Neural cell (in vitro differentiated cells): Measurements from ENCODE around the gene MMP1. TPM values are rescaled to one million over a fixed set of nuclear protein-coding genes. Genes with fewer than 3 reads are reported as not detected.

Source experiments
- H2AFZ ChIP-seq: fragments of 200-600, 300-800 bp; sonication (generic), shearing (Covaris generic); 2 replicates; pipeline ENCODE4 v1.6.0; 2014; ENCODE audit warnings: low read depth, mild to moderate bottlenecking, antibody characterized with exemption, low read length, moderate library complexity
- H3F3A ChIP-seq: fragments of 200-600 bp; shearing (Covaris generic); 2 replicates; pipeline ENCODE4 v1.6.1; 2016; ENCODE audit warnings: mild to moderate bottlenecking, moderate library complexity, mixed read lengths, antibody characterized with exemption, low read length; ENCODE audit not compliant: insufficient read depth, poor library complexity, severe bottlenecking
- H3K27ac ChIP-seq: fragments of 200-600, 300-800 bp; sonication (generic), shearing (Covaris generic); 2 replicates; pipeline ENCODE4 v1.5.1; 2014; ENCODE audit warnings: mild to moderate bottlenecking, low read length, moderate library complexity
- H3K27me3 ChIP-seq: fragments of 300-800, 200-600 bp; sonication (generic), shearing (Covaris generic); 2 replicates; pipeline ENCODE4 v1.6.0; 2014; ENCODE audit warnings: mild to moderate bottlenecking, low read depth, low read length, moderate library complexity; ENCODE audit not compliant: insufficient read depth
- H3K36me3 ChIP-seq: fragments of 300-800, 200-600 bp; sonication (generic), shearing (Covaris generic); 2 replicates; pipeline ENCODE4 v1.5.1; 2014; ENCODE audit warnings: mild to moderate bottlenecking, antibody characterized with exemption, low read length, moderate library complexity; ENCODE audit not compliant: insufficient read depth
- H3K4me2 ChIP-seq: fragments of 300-800, 200-600 bp; sonication (generic), shearing (Covaris generic); 2 replicates; pipeline ENCODE4 v1.6.0; 2014; ENCODE audit warnings: mild to moderate bottlenecking, low read length
- H3K4me3 ChIP-seq: fragments of 300-800, 200-600 bp; sonication (generic), shearing (Covaris generic); 2 replicates; pipeline ENCODE4 v1.5.1; 2014; ENCODE audit warnings: mild to moderate bottlenecking, low read length, moderate library complexity
- H3K79me2 ChIP-seq: fragments of 200-600 bp; shearing (Covaris generic); replicated peaks from 2 replicates; pipeline ENCODE4 v1.6.0; 2014; ENCODE audit warnings: mild to moderate bottlenecking, low read length, moderate library complexity; ENCODE audit not compliant: insufficient read depth
- H3K9ac ChIP-seq: fragments of 300-800, 200-600 bp; sonication (generic), shearing (Covaris generic); 2 replicates; pipeline ENCODE4 v1.6.1; 2016; ENCODE audit warnings: mild to moderate bottlenecking, low read length, mixed read lengths
- H3K9me2 ChIP-seq: fragments of 200-600 bp; shearing (Covaris generic); 2 replicates; pipeline ENCODE4 v1.6.1; 2016; ENCODE audit warnings: mild to moderate bottlenecking, low read length, mixed read lengths; ENCODE audit not compliant: insufficient read depth
- H3K9me3 ChIP-seq: fragments of 200-600, 300-800 bp; sonication (generic), shearing (Covaris generic); 2 replicates; pipeline ENCODE4 v1.6.1; 2016; ENCODE audit warnings: mild to moderate bottlenecking, mixed run types, low read length, moderate library complexity, mixed read lengths
- H4K20me1 ChIP-seq: fragments of 200-600 bp; shearing (Covaris generic); 2 replicates; pipeline ENCODE4 v1.6.1; 2016; ENCODE audit warnings: mild to moderate bottlenecking, mixed run types; ENCODE audit not compliant: insufficient read depth
- CTCF ChIP-seq: fragments of 450-650 bp; IDR thresholded peaks from 2 replicates; pipeline ENCODE4 v1.5.1; 2014; ENCODE audit warnings: antibody characterized with exemption, mild to moderate bottlenecking, moderate library complexity; ENCODE audit not compliant: poor library complexity, severe bottlenecking
- EP300 ChIP-seq: fragments of 450-650 bp; conservative IDR thresholded peaks from 2 replicates; pipeline ENCODE4 v1.6.1; 2014; ENCODE audit warnings: antibody characterized with exemption, mild to moderate bottlenecking, moderate library complexity; ENCODE audit not compliant: poor library complexity, severe bottlenecking
- EZH2 ChIP-seq: fragments of 200-600, 300-800 bp; shearing (Covaris generic), sonication (generic); IDR thresholded peaks from 2 replicates; pipeline ENCODE4 v1.6.1; 2014; ENCODE audit warnings: antibody characterized with exemption, low read length, borderline replicate concordance, mild to moderate bottlenecking; ENCODE audit not compliant: insufficient read depth, poor library complexity, severe bottlenecking
- MXI1 ChIP-seq: fragments of 450-650 bp; conservative IDR thresholded peaks from 2 replicates; pipeline ENCODE4 v1.6.1; 2014; ENCODE audit warnings: antibody characterized with exemption, mild to moderate bottlenecking; ENCODE audit not compliant: poor library complexity, severe bottlenecking
- POLR2AphosphoS5 ChIP-seq: IDR thresholded peaks from 2 replicates; pipeline ENCODE4 v1.6.1; 2012
- RAD21 ChIP-seq: fragments of 450-650 bp; conservative IDR thresholded peaks from 2 replicates; pipeline ENCODE4 v1.6.1; 2014; ENCODE audit warnings: antibody characterized with exemption, mild to moderate bottlenecking, moderate library complexity
- REST ChIP-seq: IDR thresholded peaks from 2 replicates; pipeline ENCODE4 v1.6.1; 2012; ENCODE audit warnings: borderline replicate concordance
- SMC3 ChIP-seq: fragments of 450-650 bp; conservative IDR thresholded peaks from 2 replicates; pipeline ENCODE4 v1.6.1; 2014; ENCODE audit warnings: antibody characterized with exemption, mild to moderate bottlenecking, moderate library complexity; ENCODE audit not compliant: poor library complexity
- TAF1 ChIP-seq: IDR thresholded peaks from 2 replicates; pipeline ENCODE4 v1.6.1; 2012; ENCODE audit warnings: low read depth
- polyA plus RNA-seq: library from polyadenylated mRNA; depleted of rRNA; stranded (reverse); fragments of >200 nt; gene quantifications from 2 replicates; pipeline ENCODE4 v1.2.3, GENCODE V29; 2014

Gene MMP1
- polyA plus RNA-seq, 1 donor from 2014 or later: not detected

- no peaks in the 10 kb centered on the region for H3K9me2 ChIP-seq
Observed at GRCh38 chr11:102819491-102819890, 21.5 kb upstream of the MMP1 start.

GRCh38 chr11:102813484-102813883, 15.5 kb upstream of the MMP1 start:
- Histone ChIP-seq H3K4me2 (no peak overlapping the region), H3K9ac (no peak overlapping the region), H3K36me3 (no peaks in the 10 kb centered on the region), H3K27me3 (no peaks in the 10 kb centered on the region), H4K20me1 (no peaks in the 10 kb centered on the region), H3K79me2 (no peaks in the 10 kb centered on the region), H2AFZ (no peak overlapping the region), H3K27ac (no peak overlapping the region), H3K9me3 (no peaks in the 10 kb centered on the region), H3K4me3 (no peak overlapping the region), H3F3A (no peaks in the 10 kb centered on the region), H3K9me2 (no peaks in the 10 kb centered on the region)
- TF ChIP-seq RAD21: no peak
- TF ChIP-seq TAF1: no peak
- TF ChIP-seq EZH2: no peak
- TF ChIP-seq CTCF: no peak
- TF ChIP-seq SMC3: no peak
- no peak for TF ChIP-seq REST

More at GRCh38 chr11:102819491-102819890, 21.5 kb upstream of the MMP1 start:
- H2AFZ ChIP-seq: no peak overlapping the region
- H3K27me3 ChIP-seq: no peaks in the 10 kb centered on the region
- no peak overlapping the region for H3K9ac ChIP-seq
- no peaks in the 10 kb centered on the region for H3K36me3 ChIP-seq
- no peak overlapping the region for H3K4me3 ChIP-seq
- no peak overlapping the region for H3K4me2 ChIP-seq
- H3K27ac ChIP-seq: no peak overlapping the region
- no peaks in the 10 kb centered on the region for H3K79me2 ChIP-seq
- H3F3A ChIP-seq: no peaks in the 10 kb centered on the region
- H3K9me3 ChIP-seq: no peaks in the 10 kb centered on the region
- TF ChIP-seq EP300 (no peak), TAF1 (no peak), SMC3 (no peak), MXI1 (no peak), REST (no peak), RAD21 (no peak), POLR2AphosphoS5 (no peak), CTCF (no peak), EZH2 (no peak)
- H4K20me1 ChIP-seq: no peaks in the 10 kb centered on the region
